Measurements from ENCODE around the gene TOMM70.
"Not testable (repeated sequence)": the region's sequence is repeated elsewhere in the genome, so short reads cannot be mapped to it uniquely, and the experiment has no call there.

Gene TOMM70

DNA sequence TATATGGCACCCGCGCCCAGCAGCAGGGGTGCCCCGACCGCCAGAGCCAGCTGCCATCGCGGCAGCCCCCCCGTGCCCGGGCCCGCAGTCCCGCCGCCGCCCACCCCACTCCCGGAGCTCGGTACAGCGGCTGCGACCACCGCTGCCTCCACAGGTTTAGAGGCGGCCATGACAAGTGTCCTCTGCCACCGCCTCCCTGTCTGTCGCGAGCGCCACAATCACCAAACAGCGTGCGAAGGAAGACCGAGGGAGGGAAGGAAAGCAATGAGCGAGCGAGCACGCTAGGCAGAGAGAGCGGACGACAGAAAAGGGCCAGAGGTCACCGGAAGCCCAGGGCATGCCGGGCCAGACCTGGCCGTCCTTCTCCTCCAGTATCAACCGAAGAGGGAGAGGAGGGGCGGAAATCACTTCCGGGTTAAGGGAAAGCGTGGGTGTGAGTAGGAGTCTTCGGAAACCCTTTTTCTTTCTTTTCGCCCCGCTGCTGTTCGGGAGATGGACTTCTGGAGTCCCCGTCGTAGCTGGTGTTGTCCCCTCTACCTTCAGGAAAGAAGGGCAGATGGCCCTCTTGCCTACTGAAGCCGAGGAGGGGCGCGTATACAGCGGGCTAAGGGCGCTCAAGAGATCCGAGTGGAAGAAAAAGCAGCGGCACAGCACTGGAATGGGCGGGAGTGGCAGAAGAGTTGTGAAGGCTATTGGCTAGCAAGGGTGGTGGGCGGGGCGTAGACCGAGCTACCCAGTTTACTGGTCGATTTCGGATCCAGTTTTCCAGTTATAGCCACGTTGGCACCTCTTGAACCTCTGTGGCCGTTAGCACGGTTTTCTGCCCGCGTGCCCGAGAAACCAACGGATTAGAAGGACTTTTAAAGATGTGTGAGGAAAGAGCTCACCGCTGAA, at the start of gene TOMM70, which contains the start of gene LNP1:
Gene TOMM70 (minus strand): TSS at position 310 of the 894 bp plus-strand sequence. CDS start 140 bp downstream, at position 170.
Gene LNP1 (plus strand): TSS at position 760 of the 894 bp plus-strand sequence. CDS start 28,191 bp downstream, outside the sequence.
- in situ Hi-C loops (cut with HindIII; ENCODE audit: low sequenced_read_pairs), result no loop called here
- DNase-seq (ENCODE audit: low read depth), result peak; percentile 88
- peak within 1 kb of the TSS; percentile 86 for H3K4me3 ChIP-seq (ENCODE audit: low read depth, low read length)
- TF ChIP-seq, protein P1, sequence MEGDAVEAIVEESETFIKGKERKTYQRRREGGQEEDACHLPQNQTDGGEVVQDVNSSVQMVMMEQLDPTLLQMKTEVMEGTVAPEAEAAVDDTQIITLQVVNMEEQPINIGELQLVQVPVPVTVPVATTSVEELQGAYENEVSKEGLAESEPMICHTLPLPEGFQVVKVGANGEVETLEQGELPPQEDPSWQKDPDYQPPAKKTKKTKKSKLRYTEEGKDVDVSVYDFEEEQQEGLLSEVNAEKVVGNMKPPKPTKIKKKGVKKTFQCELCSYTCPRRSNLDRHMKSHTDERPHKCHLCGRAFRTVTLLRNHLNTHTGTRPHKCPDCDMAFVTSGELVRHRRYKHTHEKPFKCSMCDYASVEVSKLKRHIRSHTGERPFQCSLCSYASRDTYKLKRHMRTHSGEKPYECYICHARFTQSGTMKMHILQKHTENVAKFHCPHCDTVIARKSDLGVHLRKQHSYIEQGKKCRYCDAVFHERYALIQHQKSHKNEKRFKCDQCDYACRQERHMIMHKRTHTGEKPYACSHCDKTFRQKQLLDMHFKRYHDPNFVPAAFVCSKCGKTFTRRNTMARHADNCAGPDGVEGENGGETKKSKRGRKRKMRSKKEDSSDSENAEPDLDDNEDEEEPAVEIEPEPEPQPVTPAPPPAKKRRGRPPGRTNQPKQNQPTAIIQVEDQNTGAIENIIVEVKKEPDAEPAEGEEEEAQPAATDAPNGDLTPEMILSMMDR (IDR thresholded peaks at IDR 0.05; ENCODE audit: low read depth, low read length, missing control alignments), result no peak

DNA sequence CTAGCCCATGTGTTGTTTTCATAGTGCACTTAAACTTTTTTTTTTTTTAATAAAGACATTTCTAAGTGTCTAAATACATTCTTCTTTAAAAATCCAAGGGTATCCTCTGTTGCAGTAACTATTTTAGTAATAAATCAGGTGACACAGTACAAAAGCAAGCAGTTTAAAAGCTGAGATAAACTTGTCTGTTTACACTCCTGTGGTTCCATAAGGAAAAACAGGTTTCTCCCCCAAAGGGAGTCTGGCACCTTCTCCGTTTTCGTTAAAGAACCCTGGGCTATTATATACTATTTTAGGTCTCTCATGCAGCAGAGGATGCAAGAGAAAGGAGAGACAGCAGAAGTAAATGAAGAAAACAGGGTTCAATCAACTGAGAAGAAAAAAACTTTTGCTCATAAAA, 48.3 kb upstream of the TOMM70 start:
- no peak overlapping the region for H3K4me3 ChIP-seq (ENCODE audit: low read depth, low read length)
- no peak for DNase-seq (ENCODE audit: low read depth)
- TF ChIP-seq, protein P1 (IDR thresholded peaks at IDR 0.05; ENCODE audit: low read depth, low read length, missing control alignments), result no peak
- in situ Hi-C loops (cut with HindIII; ENCODE audit: low sequenced_read_pairs), result no loop called here

DNA sequence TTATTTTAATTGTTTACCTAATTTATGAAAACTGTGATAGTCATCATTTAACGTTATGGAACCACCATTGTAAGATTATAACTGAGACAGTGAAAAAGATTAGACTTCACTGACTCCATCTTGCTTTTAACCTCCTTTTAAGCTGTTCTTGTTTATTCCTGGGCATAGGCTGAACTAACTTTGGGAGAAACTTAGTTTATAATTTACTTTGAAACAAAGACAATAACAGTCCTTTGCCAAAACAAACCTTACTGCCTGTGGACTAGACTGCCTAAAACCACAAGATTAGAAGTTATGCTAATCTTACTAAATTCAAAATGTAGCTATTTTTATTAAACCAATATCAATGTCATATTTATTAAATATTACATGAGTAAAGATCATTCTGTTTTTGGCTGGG, 47.2 kb upstream of the TOMM70 start:
- TF ChIP-seq, protein P1 (IDR thresholded peaks at IDR 0.05; ENCODE audit: low read depth, low read length, missing control alignments), result no peak
- in situ Hi-C loops (cut with HindIII; ENCODE audit: low sequenced_read_pairs), result no loop called here
- H3K4me3 ChIP-seq (ENCODE audit: low read depth, low read length), result no peak overlapping the region

DNA sequence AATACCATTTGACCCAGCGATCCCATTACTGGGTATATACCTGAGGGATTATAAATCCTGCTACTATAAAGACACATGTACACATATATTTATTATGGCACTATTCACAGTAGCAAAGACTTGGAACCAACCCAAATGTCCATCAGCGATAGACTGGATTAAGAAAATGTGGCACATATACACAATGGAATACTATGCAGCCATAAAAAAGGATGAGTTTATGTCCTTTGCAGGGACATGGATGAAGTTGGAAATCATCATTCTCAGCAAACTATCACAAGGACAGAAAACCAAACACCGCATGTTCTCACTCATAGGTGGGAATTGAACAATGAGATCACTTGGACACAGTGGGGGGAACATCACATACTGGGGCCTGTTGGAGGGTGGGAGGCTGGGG, 46.2 kb upstream of the TOMM70 start:
- DNase-seq (ENCODE audit: low read depth); in situ Hi-C loops (cut with HindIII; ENCODE audit: low sequenced_read_pairs); H3K4me3 ChIP-seq (ENCODE audit: low read depth, low read length): not testable (repeated sequence)

More for the DNA sequence above, 47.2 kb upstream of the TOMM70 start:
- DNase-seq (ENCODE audit: low read depth), result no peak

DNA sequence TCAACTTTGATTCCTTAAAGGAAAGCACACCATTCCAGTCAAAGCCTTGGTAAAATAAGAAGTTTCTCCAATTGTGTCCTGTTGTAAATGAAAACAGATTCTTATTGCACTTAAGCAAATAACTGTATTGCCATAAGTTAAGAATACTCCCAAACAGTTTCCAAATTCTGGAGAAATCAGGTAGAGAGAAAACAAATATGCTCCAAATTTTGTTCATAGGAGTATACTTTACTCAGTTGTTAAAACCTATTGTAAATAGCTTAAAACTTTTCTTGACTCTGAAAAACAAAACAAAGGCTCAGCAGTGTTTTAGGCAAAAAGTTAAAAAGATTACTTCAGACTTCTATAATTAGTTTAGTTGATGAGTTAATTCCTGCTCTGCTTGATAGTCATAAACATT, 42.8 kb upstream of the TOMM70 start:
- DNase-seq (ENCODE audit: low read depth), result no peak
- no peak overlapping the region for H3K4me3 ChIP-seq (ENCODE audit: low read depth, low read length)
- in situ Hi-C loops (cut with HindIII; ENCODE audit: low sequenced_read_pairs), result no loop called here
- TF ChIP-seq, protein P1 (IDR thresholded peaks at IDR 0.05; ENCODE audit: low read depth, low read length, missing control alignments), result no peak

DNA sequence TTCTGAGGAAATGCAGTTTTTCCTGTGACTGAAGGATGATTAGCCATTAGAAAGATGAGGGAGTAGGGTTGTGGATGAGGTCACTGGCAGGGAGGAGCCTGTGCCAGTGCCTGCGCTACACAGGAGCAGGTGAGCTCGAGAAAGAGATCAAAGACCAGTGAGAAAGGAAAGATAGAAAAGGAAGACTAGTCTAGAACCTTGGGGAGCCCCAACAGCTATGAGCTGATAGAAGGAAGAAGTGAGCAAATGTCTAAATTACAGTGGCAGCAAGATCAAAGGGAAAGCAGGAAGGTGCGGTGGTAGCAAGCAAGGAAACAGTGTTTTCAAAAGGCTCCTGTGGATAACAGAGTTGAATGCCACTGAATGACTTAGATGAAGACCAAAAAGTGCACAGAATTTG, 40.0 kb upstream of the TOMM70 start:
- DNase-seq (ENCODE audit: low read depth), result no peak
- in situ Hi-C loops (cut with HindIII; ENCODE audit: low sequenced_read_pairs), result no loop called here
- H3K4me3 ChIP-seq (ENCODE audit: low read depth, low read length), result no peak overlapping the region
- TF ChIP-seq, protein P1 (IDR thresholded peaks at IDR 0.05; ENCODE audit: low read depth, low read length, missing control alignments), result no peak

DNA sequence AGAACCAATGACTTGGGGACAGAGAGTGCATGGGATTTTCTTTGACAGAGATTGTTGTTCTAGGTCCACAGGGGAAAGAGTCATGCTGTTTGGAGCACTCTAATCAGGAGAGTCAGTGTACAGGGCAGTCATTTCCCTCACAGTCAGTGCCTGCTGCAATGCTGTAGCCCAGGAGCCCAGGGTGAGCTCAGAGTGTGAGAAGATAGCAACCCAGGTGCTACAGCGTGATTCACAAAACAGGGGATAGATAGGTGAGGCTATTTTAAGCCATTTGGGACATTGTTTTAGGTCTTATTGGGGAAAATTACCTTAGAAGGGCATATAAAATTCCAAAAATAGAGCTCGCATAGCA, 37.7 kb upstream of the TOMM70 start:
- TF ChIP-seq, protein P1 (IDR thresholded peaks at IDR 0.05; ENCODE audit: low read depth, low read length, missing control alignments), result no peak
- no peak for DNase-seq (ENCODE audit: low read depth)
- in situ Hi-C loops (cut with HindIII; ENCODE audit: low sequenced_read_pairs), result no loop called here
- no peak overlapping the region for H3K4me3 ChIP-seq (ENCODE audit: low read depth, low read length)

Measured in astrocyte of the cerebellum (primary cell).